C4-2B (cell line): Measurements from ENCODE around the gene TNFRSF1B.

ENCODE experiments used
- CTCF ChIP-seq: fragments of 450-650 bp; conservative IDR thresholded peaks from 2 replicates; pipeline ENCODE4 v1.5.1; 2017; ENCODE audit warnings: mild to moderate bottlenecking
- ZFX ChIP-seq: fragments of 450-650 bp; IDR thresholded peaks from 2 replicates; pipeline ENCODE4 v1.6.1; 2017

DNA sequence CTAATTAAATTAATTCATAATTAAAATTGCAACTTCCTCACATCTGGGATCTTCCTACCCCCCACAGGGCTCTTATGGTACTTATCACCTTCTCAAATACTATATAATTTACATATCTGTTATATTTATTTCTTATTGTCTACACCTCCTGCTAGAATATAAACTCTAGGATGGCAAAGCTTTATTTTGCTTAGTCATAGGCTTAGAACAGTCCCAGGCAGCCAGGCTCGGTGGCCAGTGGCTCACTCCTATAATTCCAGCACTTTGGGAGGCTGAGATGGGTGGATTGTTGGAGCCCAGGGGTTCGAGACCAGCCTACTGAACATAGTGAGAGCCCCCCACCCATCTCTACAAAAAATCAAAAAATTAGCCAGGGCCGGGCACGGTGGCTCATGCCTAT lies 53.0 kb downstream of the TNFRSF1B start:
- TF ChIP-seq CTCF (no peak), ZFX (no peak)
